Transverse colon (tissue), 4 donors: ENCODE results near the gene TUBB. TPM values are rescaled to one million over a fixed set of nuclear protein-coding genes. Genes with fewer than 3 reads are reported as not detected.

Source experiments
- DNase-seq: peaks from one replicate; pipeline ENCODE4 v3.0.0-alpha.2; 2019
- H3K27ac ChIP-seq, 4 donors: fragments of 200-600 bp; sonication (generic); 2 replicates each; pipeline ENCODE4 v1.5.1; 2016 to 2018; ENCODE audit warnings: inconsistent platforms in 4 of 4
- H3K27me3 ChIP-seq: fragments of 200-600 bp; sonication (generic); 2 replicates; pipeline ENCODE4 v1.5.1; 2017; ENCODE audit warnings: inconsistent platforms
- H3K36me3 ChIP-seq, 4 donors: fragments of 200-600 bp; sonication (generic); 2 replicates each; pipeline ENCODE4 v1.5.1; 2017 to 2019; ENCODE audit warnings: inconsistent platforms in 4 of 4
- H3K4me1 ChIP-seq, 4 donors: fragments of 200-600 bp; sonication (generic); 2 replicates each; pipeline ENCODE4 v1.5.1; 2017 to 2020; ENCODE audit warnings: inconsistent platforms in 4 of 4
- H3K4me3 ChIP-seq, 4 donors: fragments of 200-600 bp; sonication (generic); 1 replicate in 1 of 4; 2 replicates in 3 of 4; pipeline versions ENCODE4 v1.5.1 to v1.6.1; 2017 to 2019; ENCODE audit warnings: inconsistent platforms in 4 of 4
- H3K9me3 ChIP-seq, 2 donors: fragments of 200-600 bp; sonication (generic); 2 replicates each; pipeline ENCODE4 v1.5.1; 2017 to 2019; ENCODE audit warnings: inconsistent platforms in 2 of 2
- CTCF ChIP-seq, 5 experiments: fragments of 200-600 bp in 3 of 5; fragments of 450-650 bp in 2 of 5; sonication (generic) in 3 of 5; IDR thresholded peaks; 1 replicate in 2 of 5; 2 replicates in 3 of 5; pipeline ENCODE4 v1.5.1; 2016 to 2017; ENCODE audit warnings: antibody characterized with exemption in 5 of 5, inconsistent platforms in 3 of 5, mild to moderate bottlenecking in 2 of 5, moderate library complexity in 1 of 5
- EP300 ChIP-seq: sonication (generic); formaldehyde crosslinking; IDR thresholded peaks from one replicate; pipeline ENCODE4 v1.6.1; 2017; ENCODE audit warnings: antibody characterized with exemption, low read depth
- POLR2A ChIP-seq: fragments of 450-650 bp; IDR thresholded peaks from one replicate; pipeline ENCODE4 v1.6.1; 2016; ENCODE audit warnings: antibody characterized with exemption, mild to moderate bottlenecking, moderate library complexity
- POLR2AphosphoS5 ChIP-seq, 3 donors: sonication (generic); formaldehyde crosslinking; IDR thresholded peaks; one replicate each; pipeline ENCODE4 v1.6.1; 2016; ENCODE audit warnings: antibody characterized with exemption in 3 of 3
- WGBS, 2 donors: methylation state at CpG; one replicate each; pipeline ENCODE4 v1.1.5; 2018; ENCODE audit warnings: low coverage in 1 of 2; 5-methylcytosine and 5-hydroxymethylcytosine counted together
- in situ Hi-C, 4 donors: fragments of 200-750 bp; cut with MboI; loops; one replicate each; pipeline versions ENCODE4 v1.15.0 to v1.15.1; 2017; ENCODE audit warnings: low sequenced_read_pairs in 3 of 4, low pct_ligation_motif_present in 1 of 4, low pct_unique_long_range_greater_than_20kb in 1 of 4
- intact Hi-C: fragments of 100-400 bp; cut with DNase I; formaldehyde crosslinking; loops from one replicate; pipeline ENCODE4 v1.15.1; 2023; ENCODE audit warnings: low total_unique reads
- total RNA-seq, 4 donors: library from RNA; depleted of rRNA; stranded (reverse); fragments of >200 nt; gene quantifications; one replicate each; pipeline ENCODE4 v1.1.0, GENCODE V29; 2016

Gene TUBB
- total RNA-seq, 4 donors from 2014 or later = 77.1 to 128 (median 106) TPM

GRCh38 chr6:30683980-30684338, 36.2 kb upstream of the TUBB start:
- H3K27ac ChIP-seq = peak overlapping the region; percentile 93 to 99 (median 96)
- H3K36me3 ChIP-seq = no peaks in the 10 kb centered on the region
- H3K27me3 ChIP-seq = no peaks in the 10 kb centered on the region
- no peak for TF ChIP-seq EP300
- no peak for TF ChIP-seq CTCF (IDR thresholded peaks at IDR 0.05)
- no peak for TF ChIP-seq POLR2A
- TF ChIP-seq POLR2AphosphoS5 (IDR thresholded peaks at IDR 0.05) = no peak
- peaks cover 0 to 86% (median 43%) of the 10 kb centered on the region in 4 donors for H3K4me1 ChIP-seq
- intact Hi-C loops = loop anchor here (5.0 kb wide), 1 partner anchor 128 kb away; no protein-coding TSS in a partner anchor
- peak overlapping the region; percentile 63 to 81 (median 68) for H3K4me3 ChIP-seq
- in situ Hi-C loops = loop anchor here in 2 of 4 donors (5.0 kb wide), 2 partner anchors 33 to 38 kb away; partner anchors contain the start of genes MDC1 (in 1 of the 2) and TUBB (in 1 of the 2)
- no peaks in the 10 kb centered on the region for H3K9me3 ChIP-seq
- DNase-seq = no peak
- WGBS, 2 donors = 20 to 56% methylated on average over 1 to 2 of the region's 2 CpGs

- no peaks in the 10 kb centered on the region for H3K9me3 ChIP-seq
- WGBS, 2 donors = 38% methylated on average over 18 of the region's 21 CpGs; no CpG with 5 or more reads in 1 of the 2 donors
- no peaks in the 10 kb centered on the region for H3K27me3 ChIP-seq
- TF ChIP-seq POLR2AphosphoS5 (IDR thresholded peaks at IDR 0.05) (no peak), EP300 (no peak), POLR2A (no peak), CTCF (IDR thresholded peaks at IDR 0.05) (no peak)
- intact Hi-C loops = loop anchor here (5.0 kb wide), 2 partner anchors 67 to 128 kb away; partner anchors contain the start of genes MRPS18B and PPP1R10
- peaks cover 0 to 86% (median 38%) of the 10 kb centered on the region in 4 donors for H3K4me1 ChIP-seq
- DNase-seq = peak; percentile 67
- peak overlapping the region; percentile 63 to 81 (median 68) for H3K4me3 ChIP-seq
- H3K36me3 ChIP-seq = no peaks in the 10 kb centered on the region
- in situ Hi-C loops = loop anchor here in 2 of 4 donors (5.0 kb wide), 2 partner anchors 33 to 38 kb away; partner anchors contain the start of genes MDC1 (in 1 of the 2) and TUBB (in 1 of the 2)
- H3K27ac ChIP-seq = peak overlapping the region; percentile 93 to 99 (median 96)
Measured at GRCh38 chr6:30684386-30685156, 35.6 kb upstream of the TUBB start.

GRCh38 chr6:30685157-30686008, 34.8 kb upstream of the TUBB start:
- 45% methylated on average over 5 to 29 of the region's 29 CpGs for WGBS, 2 donors
- intact Hi-C loops = loop anchor here (2.0 to 5.0 kb wide), 2 partner anchors 31 to 68 kb away; partner anchors contain the start of genes MDC1, MRPS18B and PPP1R10
- H3K9me3 ChIP-seq = no peaks in the 10 kb centered on the region
- TF ChIP-seq EP300 (no peak), POLR2AphosphoS5 (IDR thresholded peaks at IDR 0.05) (no peak), CTCF (IDR thresholded peaks at IDR 0.05) (peak in 1 of 5 experiments; percentile 4)
- H3K36me3 ChIP-seq = no peaks in the 10 kb centered on the region
- in situ Hi-C loops = no loop called here
- peaks cover 6 to 86% (median 37%) of the 10 kb centered on the region in 4 donors for H3K4me1 ChIP-seq
- H3K27me3 ChIP-seq = no peaks in the 10 kb centered on the region
- peak overlapping the region; percentile 93 to 99 (median 96) for H3K27ac ChIP-seq
- peak overlapping the region; percentile 63 to 81 (median 68) for H3K4me3 ChIP-seq
- DNase-seq = peak; percentile 36
